ENCODE measurements around the gene BPIFA1.

BPIFA1 gene

DNA sequence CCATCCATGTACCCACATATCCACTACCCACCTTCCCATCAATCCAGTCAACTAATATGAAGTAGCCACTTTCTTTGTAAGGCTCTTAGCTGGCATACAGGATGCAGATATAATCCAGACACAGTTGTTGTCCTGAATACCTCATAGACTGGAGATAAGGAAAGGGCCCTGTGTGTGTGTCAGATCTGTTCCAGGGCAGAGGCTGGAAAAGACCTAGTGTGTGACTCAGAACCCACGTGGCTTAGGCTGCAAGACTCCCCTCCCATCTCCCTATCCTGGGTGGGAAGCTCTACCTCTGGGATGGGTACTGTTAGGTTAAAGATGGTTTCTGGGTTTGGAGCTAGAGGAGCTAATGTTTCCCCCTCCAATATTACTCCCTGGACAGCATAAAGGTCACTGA is 3.6 kb downstream of the BPIFA1 start:
- H3K27ac ChIP-seq, result no peak overlapping the region
- TF ChIP-seq ZFX (IDR thresholded peaks at IDR 0.05; ENCODE audit: borderline replicate concordance), result no peak
- TF ChIP-seq, protein P1, sequence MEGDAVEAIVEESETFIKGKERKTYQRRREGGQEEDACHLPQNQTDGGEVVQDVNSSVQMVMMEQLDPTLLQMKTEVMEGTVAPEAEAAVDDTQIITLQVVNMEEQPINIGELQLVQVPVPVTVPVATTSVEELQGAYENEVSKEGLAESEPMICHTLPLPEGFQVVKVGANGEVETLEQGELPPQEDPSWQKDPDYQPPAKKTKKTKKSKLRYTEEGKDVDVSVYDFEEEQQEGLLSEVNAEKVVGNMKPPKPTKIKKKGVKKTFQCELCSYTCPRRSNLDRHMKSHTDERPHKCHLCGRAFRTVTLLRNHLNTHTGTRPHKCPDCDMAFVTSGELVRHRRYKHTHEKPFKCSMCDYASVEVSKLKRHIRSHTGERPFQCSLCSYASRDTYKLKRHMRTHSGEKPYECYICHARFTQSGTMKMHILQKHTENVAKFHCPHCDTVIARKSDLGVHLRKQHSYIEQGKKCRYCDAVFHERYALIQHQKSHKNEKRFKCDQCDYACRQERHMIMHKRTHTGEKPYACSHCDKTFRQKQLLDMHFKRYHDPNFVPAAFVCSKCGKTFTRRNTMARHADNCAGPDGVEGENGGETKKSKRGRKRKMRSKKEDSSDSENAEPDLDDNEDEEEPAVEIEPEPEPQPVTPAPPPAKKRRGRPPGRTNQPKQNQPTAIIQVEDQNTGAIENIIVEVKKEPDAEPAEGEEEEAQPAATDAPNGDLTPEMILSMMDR (IDR thresholded peaks at IDR 0.05), result no peak

DNA sequence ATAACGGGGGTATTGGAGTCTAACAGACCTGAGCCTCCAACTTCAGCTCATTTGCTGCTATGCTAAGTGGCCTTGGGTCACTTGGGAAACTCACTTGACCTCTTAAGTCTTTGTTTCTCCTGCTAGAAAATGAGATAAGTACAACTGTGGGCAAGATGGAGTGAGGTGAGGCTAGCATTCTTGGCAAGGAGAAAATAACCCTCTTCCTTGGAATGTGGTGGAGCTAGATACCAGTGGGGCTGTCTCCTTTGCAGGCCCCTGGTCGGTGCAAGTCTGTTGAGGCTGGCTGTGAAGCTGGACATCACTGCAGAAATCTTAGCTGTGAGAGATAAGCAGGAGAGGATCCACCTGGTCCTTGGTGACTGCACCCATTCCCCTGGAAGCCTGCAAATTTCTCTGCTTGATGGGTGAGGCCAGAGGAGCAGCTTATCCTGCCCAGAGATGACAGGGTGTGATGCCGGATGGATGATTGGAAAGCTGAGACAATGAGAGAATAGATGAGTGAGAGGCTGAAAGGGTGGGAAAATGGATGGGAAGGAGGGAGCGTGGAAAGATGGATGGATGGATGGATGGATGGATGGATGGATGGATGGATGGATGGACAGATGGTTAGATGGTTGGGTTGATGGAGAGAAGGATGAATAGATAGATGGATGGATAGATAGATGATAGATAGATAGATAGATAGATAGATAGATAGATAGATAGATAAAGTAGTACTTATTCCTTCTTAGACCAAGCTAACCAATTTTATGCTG is 4.4 kb downstream of the BPIFA1 start:
- TF ChIP-seq ZFX (IDR thresholded peaks at IDR 0.05; ENCODE audit: borderline replicate concordance), result no peak
- TF ChIP-seq, protein P1 (IDR thresholded peaks at IDR 0.05), result no peak
- no peak overlapping the region for H3K27ac ChIP-seq

DNA sequence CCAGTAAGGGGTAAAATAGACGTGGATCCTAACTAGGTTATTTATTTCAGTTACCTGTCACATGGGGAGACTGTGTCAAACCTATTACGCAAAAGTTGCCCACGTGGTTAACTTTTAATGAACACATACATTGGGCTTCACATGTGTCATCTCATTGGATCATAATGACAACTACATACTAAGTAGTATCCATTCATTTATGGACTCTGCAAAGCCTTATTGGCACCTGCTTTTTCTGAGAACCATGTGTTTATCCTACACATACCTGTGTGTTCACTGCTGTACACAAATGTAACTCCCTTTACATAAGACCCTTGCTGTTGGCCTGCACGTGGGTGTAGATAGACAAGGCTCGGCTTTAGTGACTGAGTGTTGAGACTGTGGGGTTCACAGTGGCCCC is 5.1 kb downstream of the BPIFA1 start:
- no peak overlapping the region for H3K27ac ChIP-seq
- TF ChIP-seq ZFX (IDR thresholded peaks at IDR 0.05; ENCODE audit: borderline replicate concordance), result no peak
- TF ChIP-seq, protein P1 (IDR thresholded peaks at IDR 0.05), result no peak

DNA sequence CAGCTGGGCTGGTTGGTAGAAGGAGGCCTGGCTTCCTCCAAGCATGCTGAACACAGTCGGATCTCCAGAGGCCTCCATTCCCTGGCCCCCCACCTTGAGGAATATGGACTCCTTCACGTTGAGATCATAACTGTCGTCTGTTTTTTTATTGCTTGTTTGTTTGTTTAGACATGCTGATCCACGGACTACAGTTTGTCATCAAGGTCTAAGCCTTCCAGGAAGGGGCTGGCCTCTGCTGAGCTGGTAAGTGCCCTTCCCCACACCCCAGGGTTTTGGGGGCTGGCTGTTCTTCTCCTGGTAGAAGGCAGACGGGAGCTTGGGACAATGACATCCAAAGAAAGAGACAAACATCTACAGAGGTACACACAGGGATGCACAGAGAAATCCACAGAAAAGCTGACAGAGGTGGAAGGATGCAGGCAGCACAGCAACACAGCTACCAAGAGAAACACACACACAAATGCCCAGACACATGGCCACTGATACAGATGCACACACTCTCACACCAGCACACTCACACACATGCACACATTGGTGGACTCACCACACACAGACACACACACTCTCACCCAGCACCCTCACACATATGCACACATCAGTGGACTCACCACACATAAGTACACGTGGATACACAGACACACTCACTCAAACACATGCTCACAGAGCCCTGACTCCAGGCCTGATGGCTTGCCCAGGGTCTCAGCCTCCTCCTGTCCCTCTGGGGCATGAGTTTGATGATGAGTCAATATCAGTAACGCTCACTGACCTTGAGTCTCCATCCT is 6.7 kb downstream of the BPIFA1 start:
- no peak for TF ChIP-seq ZFX (IDR thresholded peaks at IDR 0.05; ENCODE audit: borderline replicate concordance)
- TF ChIP-seq, protein P1 (IDR thresholded peaks at IDR 0.05), result no peak

DNA sequence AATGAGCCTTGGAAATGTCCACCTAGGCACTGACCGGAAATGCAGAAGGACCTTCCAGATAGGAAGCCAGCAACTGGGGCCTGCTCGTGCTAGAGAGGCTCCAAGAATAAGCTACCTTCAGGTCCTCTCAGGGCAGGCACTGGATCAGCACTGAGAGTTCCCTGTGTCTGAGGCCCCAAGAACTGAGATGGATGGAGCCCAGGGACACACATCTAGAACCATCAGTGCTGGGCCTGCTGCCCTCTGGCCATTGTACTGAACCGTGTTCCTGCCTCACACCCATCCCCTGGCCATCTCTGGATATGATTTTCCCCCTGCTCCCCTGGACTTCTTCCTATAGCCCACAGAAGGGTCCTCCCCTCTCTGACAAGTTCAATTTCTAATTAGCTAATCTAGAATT is 10.3 kb downstream of the BPIFA1 start:
- TF ChIP-seq ZFX (IDR thresholded peaks at IDR 0.05; ENCODE audit: borderline replicate concordance), result no peak
- TF ChIP-seq, protein P1 (IDR thresholded peaks at IDR 0.05), result no peak
- H3K27ac ChIP-seq, result no peak overlapping the region

More for the DNA sequence above, 6.7 kb downstream of the BPIFA1 start:
- no peak overlapping the region for H3K27ac ChIP-seq

DNA sequence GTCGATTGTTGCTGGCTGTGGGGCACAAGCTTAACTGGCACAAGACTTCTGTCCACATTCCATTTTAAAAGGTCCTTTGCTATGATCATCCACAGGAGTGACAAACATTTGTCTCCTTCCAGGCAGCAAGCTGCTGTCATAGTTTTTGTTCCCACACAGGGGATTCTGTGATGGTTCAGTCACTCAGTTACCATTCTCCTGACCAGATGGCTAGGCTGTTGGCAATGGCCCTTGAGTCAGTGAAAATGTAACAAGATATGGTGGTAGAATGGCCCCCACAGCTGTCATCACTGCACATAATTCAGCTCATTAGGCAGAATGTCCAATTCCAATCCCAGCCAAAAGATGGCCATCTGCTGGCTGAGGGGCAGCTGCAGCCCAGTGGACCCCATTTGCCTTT is 13.7 kb downstream of the BPIFA1 start:
- no peak overlapping the region for H3K27ac ChIP-seq
- TF ChIP-seq ZFX (IDR thresholded peaks at IDR 0.05; ENCODE audit: borderline replicate concordance), result no peak
- TF ChIP-seq, protein P1 (IDR thresholded peaks at IDR 0.05), result no peak

DNA sequence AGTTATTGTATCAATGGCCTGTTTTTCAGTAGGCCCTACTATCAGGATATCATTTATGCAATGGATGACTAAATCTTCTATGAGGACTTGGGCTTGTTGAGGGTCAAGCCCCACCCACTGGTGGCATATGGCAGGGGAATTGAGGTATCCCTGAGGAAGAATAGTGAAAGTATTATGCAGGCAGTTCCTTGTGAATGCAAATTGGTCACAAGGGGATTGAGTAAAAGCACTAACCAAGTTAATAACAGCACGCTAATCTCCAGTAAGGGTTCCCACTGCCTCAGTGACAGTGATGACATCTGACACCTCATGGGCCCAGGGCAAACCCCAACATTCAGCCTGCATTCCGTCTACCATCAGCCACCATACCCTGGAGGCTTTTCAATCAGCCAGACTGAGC is 14.9 kb downstream of the BPIFA1 start:
- TF ChIP-seq ZFX (IDR thresholded peaks at IDR 0.05; ENCODE audit: borderline replicate concordance), result no peak
- TF ChIP-seq, protein P1 (IDR thresholded peaks at IDR 0.05), result no peak
- H3K27ac ChIP-seq, result no peak overlapping the region
